SK-N-MC (cell line): ENCODE measurements around the gene SDK2.

Source experiments
- DNase-seq: peaks from one replicate; pipeline ENCODE4 v3.0.0-alpha.2; 2011; ENCODE audit warnings: low read depth, low spot score
- H3K27ac ChIP-seq: fragments of 200-600 bp; sonication (generic); 2 replicates; pipeline ENCODE4 v1.5.1; 2016; ENCODE audit warnings: mixed run types
- H3K36me3 ChIP-seq: fragments of 200-600 bp; sonication (generic); 2 replicates; pipeline ENCODE4 v1.6.1; 2017; ENCODE audit warnings: antibody characterized with exemption, low read length, mixed read lengths; ENCODE audit not compliant: insufficient read depth
- H3K4me3 ChIP-seq: fragments of 200-600 bp; sonication (generic); 2 replicates; pipeline ENCODE4 v1.5.1; 2016
- H3K9ac ChIP-seq: fragments of 200-600 bp; sonication (generic); 2 replicates; pipeline ENCODE4 v1.8.0; 2017; ENCODE audit warnings: mixed run types, mixed read lengths; ENCODE audit not compliant: insufficient read length
- H3K9me3 ChIP-seq: fragments of 200-600 bp; sonication (generic); 2 replicates; pipeline ENCODE4 v1.6.1; 2017; ENCODE audit warnings: low read depth, mild to moderate bottlenecking, antibody characterized with exemption, low read length, moderate library complexity, mixed read lengths
- EZH2 ChIP-seq: fragments of 200-600 bp; sonication (generic); IDR thresholded peaks from one replicate; pipeline ENCODE4 v1.6.1; 2017; ENCODE audit warnings: antibody characterized with exemption
- FOXP2 ChIP-seq: optimal IDR thresholded peaks from 2 replicates; pipeline ENCODE3; 2011; ENCODE audit warnings: mild to moderate bottlenecking, moderate library complexity; ENCODE audit not compliant: insufficient read depth; ENCODE audit errors: extremely low read length, control extremely low read depth
- POLR2AphosphoS5 ChIP-seq: IDR thresholded peaks from 2 replicates; pipeline ENCODE4 v1.6.1; 2012; ENCODE audit warnings: mild to moderate bottlenecking, low read depth, low read length, borderline replicate concordance

SDK2 gene

DNA sequence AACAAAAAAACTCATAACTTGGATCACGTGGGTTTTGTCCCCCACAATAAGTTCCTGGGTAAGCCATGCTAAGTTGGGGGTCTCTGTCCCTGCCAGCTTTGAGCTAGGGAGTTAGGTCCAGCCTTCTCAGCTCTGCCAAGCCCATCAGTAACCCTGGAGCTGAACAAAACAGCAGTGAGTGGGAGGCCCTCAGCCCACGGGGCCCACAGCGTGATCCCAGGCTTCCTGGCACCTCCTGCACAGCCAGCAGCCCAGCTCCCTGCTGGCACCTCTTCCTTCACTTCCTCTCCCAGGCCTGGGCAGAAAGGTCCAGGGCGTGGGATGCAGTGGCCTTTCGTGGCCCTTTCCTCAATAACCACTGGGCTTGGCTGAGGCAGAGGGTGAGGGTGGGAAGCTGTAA, 296.9 kb downstream of the SDK2 start:
- no peak overlapping the region for H3K9ac ChIP-seq
- TF ChIP-seq POLR2AphosphoS5, result no peak
- TF ChIP-seq FOXP2, result no peak
- TF ChIP-seq EZH2, result no peak
- DNase-seq, result no peak
- no peaks in the 10 kb centered on the region for H3K9me3 ChIP-seq
- no peak overlapping the region for H3K4me3 ChIP-seq
- no peaks in the 10 kb centered on the region for H3K36me3 ChIP-seq
- no peak overlapping the region for H3K27ac ChIP-seq

DNA sequence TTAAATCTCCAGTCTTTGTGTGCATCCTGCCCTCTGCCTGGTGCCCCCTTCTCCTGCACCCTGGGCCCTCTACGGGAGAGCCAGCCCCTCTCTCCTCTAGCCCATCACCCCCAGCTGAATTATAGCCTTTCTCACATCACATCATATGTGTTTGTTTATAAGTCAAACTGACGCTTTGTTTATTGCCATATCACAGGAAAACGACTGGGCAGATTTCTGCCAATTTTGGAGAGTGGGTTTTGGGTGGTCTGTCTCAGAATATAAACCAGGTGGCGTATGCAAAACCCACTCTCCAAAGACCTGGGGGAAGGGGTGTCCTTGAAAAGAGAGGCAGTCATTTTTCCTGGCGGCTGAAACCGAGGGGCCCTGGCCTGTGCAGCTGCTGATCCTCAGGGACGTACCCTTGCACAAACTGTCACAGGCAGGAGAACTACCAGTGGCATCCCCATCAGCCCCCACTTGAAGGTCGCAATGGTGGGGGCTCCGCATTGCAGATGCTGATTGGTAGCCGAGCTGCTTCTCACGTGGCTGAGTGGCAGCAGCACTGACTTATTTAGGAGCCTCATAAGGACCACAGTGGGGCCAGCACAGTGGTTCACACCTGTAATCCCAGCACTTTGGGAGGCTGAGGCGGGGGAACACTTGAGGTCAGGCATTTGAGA, 297.6 kb downstream of the SDK2 start:
- no peak overlapping the region for H3K9ac ChIP-seq
- H3K9me3 ChIP-seq, result no peaks in the 10 kb centered on the region
- TF ChIP-seq EZH2 (no peak), FOXP2 (no peak), POLR2AphosphoS5 (no peak)
- H3K4me3 ChIP-seq, result no peak overlapping the region
- no peak overlapping the region for H3K27ac ChIP-seq
- no peaks in the 10 kb centered on the region for H3K36me3 ChIP-seq
- no peak for DNase-seq

DNA sequence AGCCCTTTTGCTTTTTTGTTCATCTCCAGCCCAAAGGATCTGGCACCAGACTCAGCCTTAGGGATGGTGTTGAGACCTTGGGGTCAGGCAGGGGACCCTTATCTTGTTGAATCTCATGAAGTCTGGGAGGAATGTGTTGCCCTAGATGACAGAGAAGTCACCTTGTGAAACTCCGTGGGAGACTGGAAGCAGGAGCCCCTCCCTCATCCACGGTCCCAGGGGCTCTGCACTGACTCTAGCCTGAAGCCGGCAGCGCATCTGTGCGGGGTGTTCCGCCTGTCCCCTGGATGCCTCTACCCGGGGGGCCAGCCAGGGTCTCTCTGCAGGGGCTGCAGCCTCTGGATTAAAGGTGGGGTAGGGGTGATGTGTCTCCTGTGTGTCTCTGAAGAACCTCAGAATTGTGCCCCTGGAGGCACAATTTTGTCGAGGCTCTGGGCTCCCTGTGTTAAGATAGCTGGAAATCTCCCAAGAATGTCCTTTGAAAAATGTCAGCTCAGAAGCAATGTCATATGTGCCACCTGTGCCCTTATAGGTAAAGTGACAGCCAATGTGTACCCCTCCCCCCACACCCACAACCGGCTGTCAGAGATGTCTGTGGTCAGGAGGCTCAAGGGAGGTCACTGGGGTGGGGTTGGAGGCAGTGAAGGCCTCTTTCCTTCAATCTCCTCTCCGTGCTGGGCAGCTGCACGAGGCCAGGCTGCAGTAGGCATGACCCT, 300.3 kb downstream of the SDK2 start:
- no peaks in the 10 kb centered on the region for H3K36me3 ChIP-seq
- H3K9ac ChIP-seq, result peak overlapping the region; percentile 57
- no peaks in the 10 kb centered on the region for H3K9me3 ChIP-seq
- no peak for TF ChIP-seq POLR2AphosphoS5
- no peak for TF ChIP-seq EZH2
- TF ChIP-seq FOXP2, result no peak
- H3K27ac ChIP-seq, result peak overlapping the region; percentile 56; the same call in 1 of the 2 replicates
- no peak for DNase-seq
- H3K4me3 ChIP-seq, result peak overlapping the region; percentile 56

DNA sequence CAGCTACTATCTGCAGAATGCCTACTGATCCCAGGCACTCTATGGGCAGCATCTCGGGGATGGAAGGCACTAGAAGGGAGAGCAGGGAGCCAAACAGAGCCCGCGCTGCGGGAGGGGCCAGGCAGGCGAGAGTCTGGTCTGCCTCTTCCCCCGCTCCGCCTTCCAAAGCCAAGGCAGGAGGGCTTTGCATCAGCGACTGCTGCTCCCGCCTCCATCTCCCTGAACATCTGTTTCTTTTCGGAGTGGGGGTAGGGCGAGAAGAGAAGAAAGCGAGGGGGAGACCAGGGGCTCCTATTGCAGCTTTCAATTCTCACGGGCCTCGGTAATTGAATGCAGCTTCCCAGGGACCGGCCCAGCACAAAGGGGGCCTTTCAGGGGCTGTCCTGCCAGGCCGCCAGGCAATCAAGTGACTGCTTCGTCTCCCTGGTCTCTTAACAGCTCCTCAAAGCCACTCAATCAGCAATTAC, 301.0 kb downstream of the SDK2 start:
- no peak for DNase-seq
- Histone ChIP-seq H3K4me3 (peak overlapping the region; percentile 56), H3K9ac (peak overlapping the region; percentile 57), H3K9me3 (no peaks in the 10 kb centered on the region), H3K27ac (peak overlapping the region; percentile 56; the same call in 1 of the 2 replicates), H3K36me3 (no peaks in the 10 kb centered on the region)
- TF ChIP-seq FOXP2, result no peak
- TF ChIP-seq POLR2AphosphoS5, result no peak
- TF ChIP-seq EZH2, result no peak

DNA sequence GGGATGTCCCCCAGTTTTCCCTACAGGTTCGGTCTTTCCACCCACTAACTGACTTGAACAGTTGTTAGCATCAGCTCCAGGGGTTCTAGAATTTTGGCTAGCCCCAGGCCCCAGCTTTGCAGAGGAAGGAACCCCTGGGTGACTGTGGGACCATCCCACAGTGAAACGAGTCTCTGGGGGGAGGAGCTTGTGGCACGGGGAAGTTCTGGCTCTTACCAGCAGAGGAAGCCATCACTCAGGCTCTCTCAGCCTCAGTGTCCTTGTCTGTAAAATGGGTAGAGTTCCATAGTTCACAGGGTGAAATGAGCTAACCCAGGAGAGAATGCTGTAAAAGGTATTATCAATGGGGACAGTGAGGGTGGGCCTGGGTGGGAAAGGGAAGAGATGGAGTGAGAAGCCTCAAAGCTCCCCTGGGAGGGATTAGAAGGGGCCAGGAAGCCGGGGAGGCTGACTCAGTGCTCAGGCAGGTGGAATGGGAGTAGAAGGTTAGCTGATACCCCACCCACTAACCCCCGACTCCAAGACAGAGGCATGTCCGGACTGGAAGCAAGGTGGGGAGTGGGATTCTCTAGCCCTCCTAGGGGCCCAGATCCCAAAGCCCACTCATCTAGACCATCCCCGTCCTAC, 301.6 kb downstream of the SDK2 start:
- no peaks in the 10 kb centered on the region for H3K9me3 ChIP-seq
- peak overlapping the region; percentile 40; the same call in 1 of the 2 replicates for H3K27ac ChIP-seq
- no peak for TF ChIP-seq POLR2AphosphoS5
- TF ChIP-seq EZH2, result no peak
- TF ChIP-seq FOXP2, result no peak
- DNase-seq, result no peak
- H3K4me3 ChIP-seq, result peak overlapping the region; percentile 56
- H3K9ac ChIP-seq, result peak overlapping the region; percentile 48
- H3K36me3 ChIP-seq, result no peaks in the 10 kb centered on the region

DNA sequence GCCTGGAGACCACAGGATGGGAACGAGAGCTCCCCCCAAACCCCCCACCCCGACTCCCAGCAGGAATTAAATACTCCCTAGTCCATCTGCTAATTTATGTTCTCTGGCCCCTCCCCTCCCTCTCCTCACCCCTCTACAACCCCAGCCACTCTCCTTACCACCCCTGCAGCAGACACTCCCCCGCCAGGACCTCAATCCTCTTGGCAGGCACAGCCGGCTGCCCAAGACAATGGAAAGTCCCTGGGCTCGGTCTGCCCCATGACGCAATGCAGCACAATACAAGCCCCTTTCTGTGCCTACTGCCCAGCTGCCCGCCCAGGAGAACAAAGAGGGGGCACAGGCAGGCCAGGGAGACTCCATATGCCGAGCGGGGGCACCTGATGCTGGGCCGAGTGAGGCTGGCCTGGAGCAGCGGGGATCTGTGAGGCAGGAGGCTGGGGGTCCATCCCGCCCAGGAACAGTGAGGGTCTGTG, 302.2 kb downstream of the SDK2 start:
- Histone ChIP-seq H3K4me3 (no peak overlapping the region), H3K9ac (no peak overlapping the region), H3K9me3 (no peaks in the 10 kb centered on the region), H3K36me3 (no peaks in the 10 kb centered on the region), H3K27ac (no peak overlapping the region)
- no peak for TF ChIP-seq FOXP2
- TF ChIP-seq POLR2AphosphoS5, result no peak
- no peak for TF ChIP-seq EZH2
- DNase-seq, result no peak

DNA sequence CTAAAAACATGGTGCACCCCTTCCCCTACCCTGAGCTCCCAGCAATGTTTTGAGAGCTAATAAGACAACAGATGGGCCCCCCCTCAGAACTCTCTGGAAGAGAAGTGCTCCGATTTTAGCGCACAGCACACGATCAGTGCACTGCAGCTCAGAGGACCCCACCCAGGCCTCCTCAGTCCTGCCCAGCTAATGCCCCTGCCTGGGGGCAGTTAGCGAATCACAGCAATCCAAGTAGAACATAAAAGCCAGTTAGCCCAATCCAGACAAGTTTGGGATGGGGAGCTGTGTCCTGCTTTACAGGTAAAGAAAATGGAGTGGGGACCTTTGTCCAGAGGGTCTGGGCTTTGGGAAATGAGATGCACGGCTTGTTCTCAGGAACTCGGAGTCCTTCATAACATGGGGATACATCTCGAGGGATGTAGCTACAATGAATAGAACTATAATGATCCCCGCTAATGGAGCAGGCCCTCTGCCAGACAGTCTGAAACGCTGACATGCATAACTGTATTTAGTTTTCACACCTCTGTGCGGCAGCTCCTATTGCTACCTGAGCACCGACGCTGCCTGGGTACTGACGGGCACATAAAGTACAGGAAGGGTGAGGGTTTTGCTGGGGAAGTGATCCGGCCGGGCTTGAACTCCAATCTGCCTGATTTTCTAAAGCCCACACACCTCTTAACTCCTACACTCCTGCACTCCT, 302.7 kb downstream of the SDK2 start:
- TF ChIP-seq EZH2 (no peak), FOXP2 (no peak), POLR2AphosphoS5 (no peak)
- no peak overlapping the region for H3K9ac ChIP-seq
- no peaks in the 10 kb centered on the region for H3K9me3 ChIP-seq
- H3K27ac ChIP-seq, result no peak overlapping the region
- H3K4me3 ChIP-seq, result no peak overlapping the region
- H3K36me3 ChIP-seq, result no peaks in the 10 kb centered on the region
- DNase-seq, result no peak

DNA sequence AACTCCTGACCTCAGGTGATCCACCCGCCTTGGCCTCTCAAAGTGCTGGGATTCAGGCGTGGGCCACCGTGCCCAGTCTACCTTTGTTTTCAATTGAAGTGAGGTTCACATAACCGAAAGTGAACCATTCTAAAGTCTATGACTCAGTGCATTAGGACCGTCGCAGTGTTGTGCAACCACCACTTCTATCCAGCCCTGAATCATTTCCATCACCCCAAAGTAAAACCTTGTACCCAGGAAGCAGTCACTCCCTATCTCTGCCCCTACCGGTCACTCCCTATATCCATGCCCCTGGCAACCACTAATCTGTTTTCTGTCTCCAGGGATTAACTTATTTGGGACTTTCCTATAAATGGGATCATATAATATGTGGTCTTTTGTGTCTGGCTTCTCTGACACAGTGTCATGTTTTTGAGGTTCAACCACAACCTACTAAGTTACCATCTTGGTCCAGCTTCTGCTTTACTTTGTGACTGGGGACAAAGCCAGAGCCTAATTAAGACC, 304.1 kb downstream of the SDK2 start:
- no peaks in the 10 kb centered on the region for H3K9me3 ChIP-seq
- H3K27ac ChIP-seq, result no peak overlapping the region
- no peaks in the 10 kb centered on the region for H3K36me3 ChIP-seq
- H3K4me3 ChIP-seq, result no peak overlapping the region
- no peak for DNase-seq
- no peak overlapping the region for H3K9ac ChIP-seq
- no peak for TF ChIP-seq POLR2AphosphoS5
- no peak for TF ChIP-seq FOXP2
- no peak for TF ChIP-seq EZH2
